Neural progenitor cell (in vitro differentiated cells): ENCODE data around the gene MOK. TPM values are rescaled to one million over a fixed set of nuclear protein-coding genes. Genes with fewer than 3 reads are reported as not detected.

Source experiments
- DNase-seq: peaks from one replicate; pipeline ENCODE4 v3.0.0-alpha.2; 2016; ENCODE audit warnings: low spot score
- H2AFZ ChIP-seq: fragments of 200-600 bp; sonication (generic); replicated peaks from 2 replicates; pipeline ENCODE4 v1.6.1; 2016; ENCODE audit warnings: antibody characterized with exemption
- H3F3A ChIP-seq: fragments of 200-600 bp; sonication (generic); 2 replicates; pipeline ENCODE4 v1.6.1; 2016; ENCODE audit warnings: antibody characterized with exemption, low read depth
- H3K27ac ChIP-seq: fragments of 200-600 bp; sonication (generic); 2 replicates; pipeline ENCODE4 v1.5.1; 2016; ENCODE audit warnings: mild to moderate bottlenecking
- H3K27me3 ChIP-seq: fragments of 200-600 bp; sonication (generic); 2 replicates; pipeline ENCODE4 v1.6.1; 2016; ENCODE audit warnings: mild to moderate bottlenecking, moderate library complexity
- H3K36me3 ChIP-seq: fragments of 200-600 bp; sonication (generic); 2 replicates; pipeline ENCODE4 v1.5.1; 2016
- H3K4me1 ChIP-seq: fragments of 200-600 bp; sonication (generic); 2 replicates; pipeline ENCODE4 v1.6.1; 2016; ENCODE audit warnings: mixed run types
- H3K4me2 ChIP-seq: fragments of 200-600 bp; sonication (generic); 2 replicates; pipeline ENCODE4 v1.6.1; 2016
- H3K4me3 ChIP-seq: fragments of 200-600 bp; sonication (generic); 2 replicates; pipeline ENCODE4 v1.5.1; 2016
- H3K79me2 ChIP-seq: fragments of 200-600 bp; sonication (generic); 2 replicates; pipeline ENCODE4 v1.6.1; 2016; ENCODE audit warnings: low read depth
- H3K9ac ChIP-seq: fragments of 200-600 bp; sonication (generic); 2 replicates; pipeline ENCODE4 v1.6.1; 2016
- H3K9me3 ChIP-seq: fragments of 200-600 bp; sonication (generic); 2 replicates; pipeline ENCODE4 v1.5.1; 2016; ENCODE audit warnings: low read depth
- H4K20me1 ChIP-seq: fragments of 200-600 bp; sonication (generic); 2 replicates; pipeline ENCODE4 v1.6.1; 2016; ENCODE audit warnings: low read depth
- H3K27ac Mint-ChIP-seq: 3 replicates; pipeline ENCODE4 v1.8.0; 2021; ENCODE audit warnings: mixed read lengths
- H3K27me3 Mint-ChIP-seq: 2 replicates; pipeline ENCODE4 v1.8.0; 2022; ENCODE audit warnings: low read depth, mild to moderate bottlenecking, inconsistent platforms, moderate library complexity, mixed read lengths; ENCODE audit not compliant: insufficient read depth
- H3K36me3 Mint-ChIP-seq: 3 replicates; pipeline ENCODE4 v1.8.0; 2021; ENCODE audit warnings: mixed read lengths
- H3K4me1 Mint-ChIP-seq: 3 replicates; pipeline ENCODE4 v1.8.0; 2021; ENCODE audit warnings: mixed read lengths
- H3K4me3 Mint-ChIP-seq: 3 replicates; pipeline ENCODE4 v1.8.0; 2021; ENCODE audit warnings: mild to moderate bottlenecking, moderate library complexity, mixed read lengths
- H3K9me3 Mint-ChIP-seq: 3 replicates; pipeline ENCODE4 v1.8.0; 2020; ENCODE audit warnings: mixed read lengths
- EZH2 ChIP-seq: fragments of 200-600 bp; sonication (generic); IDR thresholded peaks from 2 replicates; pipeline ENCODE4 v1.6.1; 2017; ENCODE audit warnings: antibody characterized with exemption, mild to moderate bottlenecking, moderate library complexity
- EZH2phosphoT487 ChIP-seq: fragments of 200-600 bp; sonication (generic); IDR thresholded peaks from 2 replicates; pipeline ENCODE4 v1.6.1; 2017; ENCODE audit warnings: antibody characterized with exemption
- total RNA-seq: library from RNA; depleted of rRNA; stranded (reverse); fragments of >200 nt; gene quantifications from 2 replicates; pipeline ENCODE4 v1.2.3, GENCODE V29; 2015; ENCODE audit warnings: low replicate concordance
- TF ChIP-seq, protein P1 (sequence below): fragments of 200-600 bp; sonication (generic); IDR thresholded peaks from 2 replicates; pipeline ENCODE4 v1.5.1; 2017; ENCODE audit warnings: antibody characterized with exemption, mild to moderate bottlenecking

The MOK gene
- total RNA-seq, 1 donor from 2014 or later: 9.9 TPM

DNA sequence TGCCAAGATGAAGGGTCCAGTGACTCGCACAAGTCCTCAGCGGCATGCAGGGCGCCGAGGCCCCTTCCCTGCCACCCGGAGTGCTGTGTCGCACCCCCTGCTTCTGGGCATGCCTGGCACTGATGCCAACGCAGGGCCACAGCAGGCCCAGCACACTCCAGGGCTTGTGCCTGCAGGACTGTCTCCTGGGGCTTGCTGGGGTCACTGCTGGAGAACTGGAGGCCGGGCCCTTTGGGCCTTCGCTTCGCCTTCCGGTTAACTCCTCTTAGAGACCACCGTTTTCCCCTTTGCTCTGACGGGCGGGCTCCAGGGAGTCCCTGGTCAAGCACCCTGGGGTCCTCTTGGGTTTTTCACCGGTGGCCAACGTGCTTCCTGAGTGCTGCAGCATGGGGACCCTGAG lies 85.6 kb downstream of the MOK start:
- no peak overlapping the region for H2AFZ ChIP-seq
- no peak overlapping the region for H3K4me3 Mint-ChIP-seq
- no peak overlapping the region for H3K27ac ChIP-seq
- no peaks in the 10 kb centered on the region for H3K27me3 ChIP-seq
- no peak overlapping the region for H3K27ac Mint-ChIP-seq
- H3K9me3 ChIP-seq: no peaks in the 10 kb centered on the region
- TF ChIP-seq, protein P1, sequence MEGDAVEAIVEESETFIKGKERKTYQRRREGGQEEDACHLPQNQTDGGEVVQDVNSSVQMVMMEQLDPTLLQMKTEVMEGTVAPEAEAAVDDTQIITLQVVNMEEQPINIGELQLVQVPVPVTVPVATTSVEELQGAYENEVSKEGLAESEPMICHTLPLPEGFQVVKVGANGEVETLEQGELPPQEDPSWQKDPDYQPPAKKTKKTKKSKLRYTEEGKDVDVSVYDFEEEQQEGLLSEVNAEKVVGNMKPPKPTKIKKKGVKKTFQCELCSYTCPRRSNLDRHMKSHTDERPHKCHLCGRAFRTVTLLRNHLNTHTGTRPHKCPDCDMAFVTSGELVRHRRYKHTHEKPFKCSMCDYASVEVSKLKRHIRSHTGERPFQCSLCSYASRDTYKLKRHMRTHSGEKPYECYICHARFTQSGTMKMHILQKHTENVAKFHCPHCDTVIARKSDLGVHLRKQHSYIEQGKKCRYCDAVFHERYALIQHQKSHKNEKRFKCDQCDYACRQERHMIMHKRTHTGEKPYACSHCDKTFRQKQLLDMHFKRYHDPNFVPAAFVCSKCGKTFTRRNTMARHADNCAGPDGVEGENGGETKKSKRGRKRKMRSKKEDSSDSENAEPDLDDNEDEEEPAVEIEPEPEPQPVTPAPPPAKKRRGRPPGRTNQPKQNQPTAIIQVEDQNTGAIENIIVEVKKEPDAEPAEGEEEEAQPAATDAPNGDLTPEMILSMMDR: no peak
- TF ChIP-seq EZH2phosphoT487: no peak
- TF ChIP-seq EZH2: no peak
- H3F3A ChIP-seq: peaks cover 5% of the 10 kb centered on the region
- H3K4me3 ChIP-seq: no peak overlapping the region
- H3K36me3 Mint-ChIP-seq: peaks cover 9% of the 10 kb centered on the region
- no peak for DNase-seq
- H3K27me3 Mint-ChIP-seq: no peaks in the 10 kb centered on the region
- H3K36me3 ChIP-seq: no peaks in the 10 kb centered on the region
- no peak overlapping the region for H3K4me2 ChIP-seq
- peaks cover 9% of the 10 kb centered on the region for H3K79me2 ChIP-seq
- H3K4me1 ChIP-seq: peaks cover 16% of the 10 kb centered on the region
- no peak overlapping the region for H3K9ac ChIP-seq
- H3K9me3 Mint-ChIP-seq: no peaks in the 10 kb centered on the region
- H3K4me1 Mint-ChIP-seq: peaks cover 24% of the 10 kb centered on the region
- H4K20me1 ChIP-seq: peaks cover 50% of the 10 kb centered on the region

DNA sequence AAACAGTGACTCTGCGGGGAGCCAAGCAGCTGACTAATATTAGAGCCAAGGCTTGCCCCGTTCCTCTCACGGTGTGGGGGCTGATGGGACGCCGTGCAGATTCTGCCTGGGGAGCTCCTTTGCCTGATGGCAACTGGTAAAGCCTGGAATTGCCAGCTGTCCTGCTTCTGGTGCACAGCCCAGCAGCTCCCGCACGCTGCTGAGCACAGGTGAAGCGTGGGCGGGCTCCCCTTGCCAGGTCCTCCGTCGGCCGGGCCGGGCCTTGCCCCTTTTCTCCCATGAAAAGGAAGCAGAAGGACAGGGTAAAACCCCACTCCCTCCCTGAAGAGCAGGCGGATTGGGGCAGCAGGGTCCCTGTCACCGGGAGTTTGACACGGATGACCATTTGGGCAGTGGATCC lies 86.3 kb downstream of the MOK start:
- Histone ChIP-seq H2AFZ (no peak overlapping the region), H3K79me2 (peaks cover 13% of the 10 kb centered on the region), H3F3A (peaks cover 5% of the 10 kb centered on the region), H3K4me3 (no peak overlapping the region), H3K4me1 (peaks cover 16% of the 10 kb centered on the region), H3K4me2 (no peak overlapping the region), H3K9me3 (no peaks in the 10 kb centered on the region), H4K20me1 (peaks cover 53% of the 10 kb centered on the region), H3K9ac (no peak overlapping the region), H3K27ac (no peak overlapping the region), H3K36me3 (no peaks in the 10 kb centered on the region), H3K27me3 (no peaks in the 10 kb centered on the region)
- Mint-ChIP-seq H3K27ac (no peak overlapping the region), H3K27me3 (no peaks in the 10 kb centered on the region), H3K36me3 (peaks cover 7% of the 10 kb centered on the region), H3K9me3 (no peaks in the 10 kb centered on the region), H3K4me3 (no peak overlapping the region), H3K4me1 (peaks cover 25% of the 10 kb centered on the region)
- DNase-seq: no peak
- TF ChIP-seq, protein P1: no peak
- TF ChIP-seq EZH2phosphoT487: no peak
- no peak for TF ChIP-seq EZH2

DNA sequence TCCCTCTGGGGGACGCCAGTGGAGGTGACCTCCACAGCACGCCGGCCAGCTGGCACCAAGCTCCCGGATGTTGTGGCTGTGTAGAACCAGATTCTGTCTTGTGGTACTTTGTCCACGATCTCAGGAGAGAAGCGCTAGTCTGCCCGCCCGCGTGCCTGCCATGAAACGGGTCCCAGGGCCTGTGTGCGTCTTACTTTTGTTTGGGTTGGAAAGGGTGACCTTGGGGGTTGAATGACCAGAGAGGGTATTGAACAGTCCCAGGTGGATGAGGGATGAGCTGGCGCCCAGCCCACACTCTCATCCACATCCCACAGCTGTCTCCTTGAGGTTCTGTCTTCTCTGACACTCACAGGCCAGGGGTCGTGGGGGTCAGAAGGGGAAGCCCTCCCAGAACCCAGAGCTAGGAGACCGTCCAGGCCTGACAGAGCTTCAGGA lies 87.0 kb downstream of the MOK start:
- H3K9me3 ChIP-seq: no peaks in the 10 kb centered on the region
- Mint-ChIP-seq H3K36me3 (peaks cover 5% of the 10 kb centered on the region), H3K27ac (peak overlapping the region; percentile 38), H3K4me3 (no peak overlapping the region), H3K27me3 (no peaks in the 10 kb centered on the region), H3K4me1 (peaks cover 25% of the 10 kb centered on the region), H3K9me3 (no peaks in the 10 kb centered on the region)
- peaks cover 13% of the 10 kb centered on the region for H3K79me2 ChIP-seq
- no peak overlapping the region for H3K27ac ChIP-seq
- H3K27me3 ChIP-seq: no peaks in the 10 kb centered on the region
- H3F3A ChIP-seq: peaks cover 5% of the 10 kb centered on the region
- peaks cover 56% of the 10 kb centered on the region for H4K20me1 ChIP-seq
- H3K4me2 ChIP-seq: no peak overlapping the region
- H2AFZ ChIP-seq: no peak overlapping the region
- no peak overlapping the region for H3K9ac ChIP-seq
- no peak overlapping the region for H3K4me3 ChIP-seq
- H3K36me3 ChIP-seq: no peaks in the 10 kb centered on the region
- no peak for DNase-seq
- TF ChIP-seq EZH2: no peak
- TF ChIP-seq EZH2phosphoT487: no peak
- TF ChIP-seq, protein P1: no peak
- peaks cover 16% of the 10 kb centered on the region for H3K4me1 ChIP-seq
